Heart left ventricle (tissue), 16 donors: ENCODE results near the gene TRIM40. TPM values are rescaled to one million over a fixed set of nuclear protein-coding genes. Genes with fewer than 3 reads are reported as not detected.

Source experiments
- ATAC-seq, 4 donors: fragments of 200-7000 bp; cut with Tn5 transposase; one replicate each; pipeline ENCODE4 v1.9.1; 2020 to 2022; ENCODE audit warnings: moderate library complexity in 4 of 4, mild to moderate bottlenecking in 3 of 4, moderate number of reproducible peaks in 1 of 4
- DNase-seq, 5 donors: peaks; one replicate each; pipeline ENCODE4 v3.0.0-alpha.2; 2020
- H3K27ac ChIP-seq, 12 donors: fragments of 200-600 bp; sonication (generic) in 4 of 12; one replicate each; pipeline versions ENCODE4 v1.5.0 to v1.8.0; 2016 to 2022; ENCODE audit warnings: mild to moderate bottlenecking in 2 of 12
- H3K27me3 ChIP-seq, 9 donors: fragments of 200-600 bp; sonication (generic) in 2 of 9; one replicate each; pipeline versions ENCODE4 v1.5.1 to v1.8.0; 2016 to 2022; ENCODE audit warnings: mild to moderate bottlenecking in 3 of 9
- H3K36me3 ChIP-seq, 9 donors: fragments of 200-600 bp; sonication (generic) in 2 of 9; one replicate each; pipeline versions ENCODE4 v1.5.0 to v1.8.0; 2018 to 2022; ENCODE audit warnings: mild to moderate bottlenecking in 2 of 9
- H3K4me1 ChIP-seq, 12 donors: fragments of 200-600 bp; sonication (generic) in 4 of 12; one replicate each; pipeline versions ENCODE4 v1.5.0 to v1.8.0; 2016 to 2022; ENCODE audit warnings: mild to moderate bottlenecking in 3 of 12
- H3K4me3 ChIP-seq, 12 donors: fragments of 200-600 bp; sonication (generic) in 4 of 12; one replicate each; pipeline versions ENCODE4 v1.5.0 to v1.8.0; 2017 to 2022; ENCODE audit warnings: mild to moderate bottlenecking in 9 of 12, moderate library complexity in 4 of 12
- H3K9me3 ChIP-seq, 12 donors: fragments of 200-600 bp; sonication (generic) in 4 of 12; one replicate each; pipeline versions ENCODE4 v1.5.0 to v1.8.0; 2016 to 2022; ENCODE audit warnings: mild to moderate bottlenecking in 1 of 12
- POLR2A ChIP-seq, 2 donors: fragments of 450-650 bp; IDR thresholded peaks; one replicate each; pipeline ENCODE4 v1.6.1; 2017; ENCODE audit warnings: antibody characterized with exemption in 2 of 2, mild to moderate bottlenecking in 2 of 2, moderate library complexity in 2 of 2
- WGBS, 4 donors: extraction: QIAGEN DNeasy Blood & Tissue Kit in 2 of 4; methylation state at CpG; one replicate each; pipeline versions ENCODE4 v1.1.5 to v1.1.7; 2013 to 2018; 5-methylcytosine and 5-hydroxymethylcytosine counted together
- intact Hi-C, 10 donors: fragments of 100-400 bp; cut with DNase I; formaldehyde crosslinking; loops; one replicate each; pipeline versions ENCODE4 v1.11.1 to v1.14.2; 2022
- polyA plus RNA-seq, 2 donors: library from polyadenylated mRNA; stranded (reverse); fragments of 200-250 nt; gene quantifications; one replicate each; pipeline ENCODE4 v1.2.3, GENCODE V29; 2013
- total RNA-seq, 9 donors: library from RNA; depleted of rRNA in 2 of 9; stranded (reverse); fragments of >200 nt in 2 of 9; fragmentation: NEBNext Ultra II Directional in 3 of 9; extraction: Animal tissue kit (Norgen Biotek cat#: 25700) in 3 of 9; gene quantifications; one replicate each; pipeline versions ENCODE4 v1.1.0 to v1.2.4, GENCODE V29; 2016 to 2023
- TF ChIP-seq, protein P1 (sequence below), 12 donors: fragments of 200-600 bp; sonication (generic) in 4 of 12; IDR thresholded peaks; one replicate each; pipeline versions ENCODE4 v1.5.0 to v1.8.0; 2018 to 2022; ENCODE audit warnings: antibody characterized with exemption in 12 of 12, mild to moderate bottlenecking in 5 of 12
- donor health status: ischemic (EF 13 %, LVEDD 7.1; RV severe dilation, severe dysfunction).
- donor health status: healthy with polysubstance abuse.
- donor health status: DM: no; HTN: yes; CAD: no.
- donor health status: DM: no; HTN: no; CAD: no.
- donor health status: ischemic (EF 25% LVEDD 6.9; RV normal size, moderate dysfunction).
- donor health status: ischemic (EF 25% LVEDD 5.7; RV mildly dilated, moderate dysfunction).
- donor health status: healthy.
- donor health status: DM: yes; HTN: yes; CAD: no.
- donor health status: ischemic (EF 35%, LVEDD 5.7; RV mildly dilated, moderate dysfunction).
- donor health status: nonischemic (EF 11% LVEDD 7.7; RV severe dilation, severe dysfunction).
- donor health status: DM: yes; HTN: yes; CAD: no.
- donor health status: PGD.
- donor health status: ischemic (EF 29% LVEDD 5.4; RV normal size, mild dysfunction).
- donor health status: nonischemic (EF 23%, LVEDD 6.1; RV moderate dilation, normal function).

Gene TRIM40
- total and polyA plus RNA-seq, 11 donors = not detected

GRCh38 chr6:30147096-30147495 lies 11.2 kb downstream of the TRIM40 start:
- H3K4me3 ChIP-seq = no peak overlapping the region
- H3K9me3 ChIP-seq = no peaks in the 10 kb centered on the region
- H3K27ac ChIP-seq = no peak overlapping the region
- H3K4me1 ChIP-seq = no peaks in the 10 kb centered on the region
- 67 to 90% (median 75%) methylated on average over 1 to 3 of the region's 3 CpGs for WGBS, 4 donors
- ATAC-seq (no peak), DNase-seq (no peak)
- H3K27me3 ChIP-seq = peaks cover 0 to 44% (median 7%) of the 10 kb centered on the region in 9 donors
- no peaks in the 10 kb centered on the region for H3K36me3 ChIP-seq
- intact Hi-C loops = no loop called here
- TF ChIP-seq POLR2A (IDR thresholded peaks at IDR 0.05) = no peak
- TF ChIP-seq, protein P1, sequence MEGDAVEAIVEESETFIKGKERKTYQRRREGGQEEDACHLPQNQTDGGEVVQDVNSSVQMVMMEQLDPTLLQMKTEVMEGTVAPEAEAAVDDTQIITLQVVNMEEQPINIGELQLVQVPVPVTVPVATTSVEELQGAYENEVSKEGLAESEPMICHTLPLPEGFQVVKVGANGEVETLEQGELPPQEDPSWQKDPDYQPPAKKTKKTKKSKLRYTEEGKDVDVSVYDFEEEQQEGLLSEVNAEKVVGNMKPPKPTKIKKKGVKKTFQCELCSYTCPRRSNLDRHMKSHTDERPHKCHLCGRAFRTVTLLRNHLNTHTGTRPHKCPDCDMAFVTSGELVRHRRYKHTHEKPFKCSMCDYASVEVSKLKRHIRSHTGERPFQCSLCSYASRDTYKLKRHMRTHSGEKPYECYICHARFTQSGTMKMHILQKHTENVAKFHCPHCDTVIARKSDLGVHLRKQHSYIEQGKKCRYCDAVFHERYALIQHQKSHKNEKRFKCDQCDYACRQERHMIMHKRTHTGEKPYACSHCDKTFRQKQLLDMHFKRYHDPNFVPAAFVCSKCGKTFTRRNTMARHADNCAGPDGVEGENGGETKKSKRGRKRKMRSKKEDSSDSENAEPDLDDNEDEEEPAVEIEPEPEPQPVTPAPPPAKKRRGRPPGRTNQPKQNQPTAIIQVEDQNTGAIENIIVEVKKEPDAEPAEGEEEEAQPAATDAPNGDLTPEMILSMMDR (IDR thresholded peaks at IDR 0.05) = no peak

DNA sequence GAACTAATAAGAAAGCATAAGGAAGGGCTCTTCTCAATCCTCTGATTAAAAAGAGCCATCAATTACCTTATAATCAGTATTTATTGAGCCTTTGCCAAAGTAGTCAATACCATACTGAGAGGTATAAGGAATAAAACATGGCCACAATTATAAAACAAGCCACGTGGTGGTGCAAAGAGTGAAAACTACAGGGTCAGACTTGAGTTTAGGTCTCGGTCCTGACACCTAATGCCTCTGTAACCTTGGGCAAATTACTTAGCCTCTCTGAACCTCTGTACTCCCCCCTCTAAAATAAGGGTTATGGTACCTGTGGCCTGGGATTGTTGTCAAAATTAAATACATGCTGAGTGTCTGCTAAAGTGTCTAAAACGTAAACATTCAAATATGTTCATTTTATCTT lies 13.3 kb downstream of the TRIM40 start:
- TF ChIP-seq POLR2A (IDR thresholded peaks at IDR 0.05) = no peak
- TF ChIP-seq, protein P1 (IDR thresholded peaks at IDR 0.05) = no peak
- ATAC-seq = no peak
- no peaks in the 10 kb centered on the region for H3K9me3 ChIP-seq
- no peak overlapping the region for H3K4me3 ChIP-seq
- intact Hi-C loops = no loop called here
- H3K27me3 ChIP-seq = peaks cover 0 to 32% (median 7%) of the 10 kb centered on the region in 9 donors
- H3K36me3 ChIP-seq = no peaks in the 10 kb centered on the region
- no peaks in the 10 kb centered on the region for H3K4me1 ChIP-seq
- H3K27ac ChIP-seq = no peak overlapping the region
- DNase-seq = no peak
- 60 to 69% (median 66%) methylated on average over 3 of the region's 3 CpGs for WGBS, 4 donors

DNA sequence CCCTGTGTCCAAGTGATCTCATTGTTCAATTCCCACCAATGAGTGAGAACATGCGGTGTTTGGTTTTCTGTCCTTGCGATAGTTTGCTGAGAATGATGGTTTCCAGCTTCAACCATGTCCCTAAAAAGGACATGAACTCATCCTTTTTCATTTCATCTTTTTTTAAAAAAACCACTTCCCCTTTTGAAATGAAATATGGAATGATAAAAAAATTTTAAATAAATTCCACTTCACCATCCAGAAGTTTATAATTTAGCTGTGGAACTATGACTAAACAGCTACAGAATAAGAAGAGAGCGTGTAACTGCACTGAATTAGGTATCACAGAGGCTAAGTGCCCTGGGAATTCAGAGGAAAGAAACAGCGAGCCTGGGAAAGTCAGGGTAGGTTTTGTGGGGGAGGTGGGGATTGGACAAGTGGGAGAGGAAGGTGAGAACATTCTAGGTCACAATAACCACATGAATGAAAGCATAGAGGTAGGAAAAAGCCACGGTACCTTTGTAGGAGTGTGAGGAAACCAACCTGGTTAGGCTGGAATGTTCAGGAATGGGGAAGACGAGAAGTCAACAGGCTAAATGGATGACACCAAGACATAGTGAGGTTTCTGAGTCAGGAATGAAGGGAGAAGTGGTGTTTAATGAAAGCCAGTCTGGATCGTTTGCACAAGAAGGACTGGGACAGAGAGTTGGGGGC lies 14.1 kb downstream of the TRIM40 start:
- no peak overlapping the region for H3K4me3 ChIP-seq
- no peak for ATAC-seq
- peaks cover 0 to 25% (median 7%) of the 10 kb centered on the region in 9 donors for H3K27me3 ChIP-seq
- no peak for DNase-seq
- H3K4me1 ChIP-seq = peaks cover 0 to 6% (median 0%) of the 10 kb centered on the region in 12 donors
- H3K27ac ChIP-seq = no peak overlapping the region
- WGBS, 4 donors = 62 to 72% (median 67%) methylated on average over 7 of the region's 7 CpGs
- H3K36me3 ChIP-seq = no peaks in the 10 kb centered on the region
- no peaks in the 10 kb centered on the region for H3K9me3 ChIP-seq
- intact Hi-C loops = no loop called here
- no peak for TF ChIP-seq POLR2A (IDR thresholded peaks at IDR 0.05)
- TF ChIP-seq, protein P1 (IDR thresholded peaks at IDR 0.05) = no peak

DNA sequence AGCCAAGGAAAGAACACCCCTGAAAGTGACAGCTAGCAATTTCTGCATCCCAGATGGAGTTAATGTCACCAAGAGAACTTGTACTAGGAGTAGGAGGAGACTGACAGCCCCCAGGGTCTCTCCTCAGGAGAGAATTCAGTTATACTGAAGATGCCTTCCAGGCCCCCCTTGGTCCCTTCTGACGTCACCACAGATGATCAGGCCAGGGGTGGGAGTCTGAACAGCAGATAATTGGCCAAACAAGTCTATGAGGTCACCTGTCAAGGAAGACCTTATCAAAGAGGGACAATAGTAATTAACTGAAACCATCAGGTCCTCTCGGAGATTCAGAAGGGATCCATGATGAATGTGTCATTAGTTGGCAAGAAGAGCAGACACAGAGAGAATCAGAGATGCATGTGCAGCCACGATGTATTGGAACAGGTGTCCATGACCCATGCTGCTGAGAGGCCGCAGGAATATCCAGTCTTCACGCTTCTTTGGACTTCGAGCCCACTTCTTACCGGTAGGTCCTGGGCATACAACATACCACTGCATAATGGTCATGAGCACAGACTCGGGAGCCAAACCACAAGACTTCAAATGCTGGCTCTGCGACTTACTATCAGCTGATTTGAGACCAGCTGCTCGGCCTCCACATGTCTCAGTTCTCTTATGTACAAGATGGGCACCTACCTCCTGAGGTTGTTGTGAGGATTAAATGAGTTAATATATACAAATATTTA lies 14.9 kb downstream of the TRIM40 start:
- DNase-seq (no peak), ATAC-seq (no peak)
- TF ChIP-seq POLR2A (IDR thresholded peaks at IDR 0.05) = no peak
- TF ChIP-seq, protein P1 (IDR thresholded peaks at IDR 0.05) = no peak
- Histone ChIP-seq H3K36me3 (no peaks in the 10 kb centered on the region), H3K4me3 (no peak overlapping the region), H3K4me1 (peaks cover 0 to 13% (median 0%) of the 10 kb centered on the region in 12 donors), H3K27me3 (peaks cover 0 to 18% (median 5%) of the 10 kb centered on the region in 9 donors), H3K9me3 (no peaks in the 10 kb centered on the region), H3K27ac (no peak overlapping the region)
- intact Hi-C loops = no loop called here
- WGBS, 4 donors = 81 to 87% (median 85%) methylated on average over 10 of the region's 10 CpGs
